Activated CD4-positive, alpha-beta T cell treated with anti-CD3 and anti-CD28 coated beads for 4 hours (primary cell): Measurements from ENCODE around the gene KRTAP12-3.
"Not testable (repeated sequence)": the region's sequence is repeated elsewhere in the genome, so short reads cannot be mapped to it uniquely, and the experiment has no call there.

Experiments
- DNase-seq, 2 donors: peaks; one replicate each; pipeline ENCODE4 v3.0.0-alpha.2; 2020

KRTAP12-3 gene

GRCh38 chr21:44653656-44654575 lies 3.8 kb upstream of the KRTAP12-3 start:
- peak; percentile 16 to 43 for DNase-seq

GRCh38 chr21:44654576-44655175 lies 3.1 kb upstream of the KRTAP12-3 start, which contains the start of gene KRTAP12-4:
Gene KRTAP12-4, minus strand, starts transcription at chr21:44654659. Its CDS starts 45 bp downstream, at chr21:44654614.
- DNase-seq: no peak

GRCh38 chr21:44656868-44657267 lies 864 bp upstream of the KRTAP12-3 start:
- DNase-seq: no peak

- DNase-seq: no peak
Measured at GRCh38 chr21:44658541-44658910, 794 bp downstream of the KRTAP12-3 start.

- DNase-seq: no peak
Measured at GRCh38 chr21:44658913-44659595, 1.3 kb downstream of the KRTAP12-3 start.

GRCh38 chr21:44661567-44661966 lies 3.8 kb downstream of the KRTAP12-3 start:
- DNase-seq: not testable (repeated sequence)

- DNase-seq: no peak
Measured at GRCh38 chr21:44664691-44665090, 7.0 kb downstream of the KRTAP12-3 start.

- no peak for DNase-seq
Measured at GRCh38 chr21:44666401-44667320, 8.9 kb downstream of the KRTAP12-3 start, which contains the start of gene KRTAP12-2. Gene KRTAP12-2, minus strand, starts transcription at chr21:44666927. Its CDS starts 41 bp downstream, at chr21:44666886.

GRCh38 chr21:44667612-44668011 lies 9.9 kb downstream of the KRTAP12-3 start:
- no peak for DNase-seq

- DNase-seq: no peak
Measured at GRCh38 chr21:44670642-44671432, 13.1 kb downstream of the KRTAP12-3 start.

GRCh38 chr21:44671911-44672310 lies 14.2 kb downstream of the KRTAP12-3 start:
- no peak for DNase-seq

- no peak for DNase-seq
Measured at GRCh38 chr21:44677881-44678280, 20.1 kb downstream of the KRTAP12-3 start.

- DNase-seq: no peak
Measured at GRCh38 chr21:44681152-44681551, 23.4 kb downstream of the KRTAP12-3 start.

- DNase-seq: no peak
Measured at GRCh38 chr21:44681861-44682579, 24.3 kb downstream of the KRTAP12-3 start, which contains the start of gene KRTAP12-1. Gene KRTAP12-1, minus strand, starts transcription at chr21:44682163. Its CDS starts 40 bp downstream, at chr21:44682123.

- DNase-seq: no peak
Measured at GRCh38 chr21:44682580-44683151, 24.9 kb downstream of the KRTAP12-3 start.

- DNase-seq: no peak
Measured at GRCh38 chr21:44684077-44684476, 26.3 kb downstream of the KRTAP12-3 start.

GRCh38 chr21:44684483-44684882 lies 26.8 kb downstream of the KRTAP12-3 start:
- no peak for DNase-seq

- DNase-seq: not testable (repeated sequence)
Measured at GRCh38 chr21:44685050-44685449, 27.3 kb downstream of the KRTAP12-3 start.

GRCh38 chr21:44686000-44686781 lies 28.5 kb downstream of the KRTAP12-3 start:
- no peak for DNase-seq
